Measurements from ENCODE around the gene FAM83G. TPM values are rescaled to one million over a fixed set of nuclear protein-coding genes. Genes with fewer than 3 reads are reported as not detected.

FAM83G gene
- total RNA-seq, 4 donors from 2014 or later: 3.7 to 16.7 (median 11.8) TPM

DNA sequence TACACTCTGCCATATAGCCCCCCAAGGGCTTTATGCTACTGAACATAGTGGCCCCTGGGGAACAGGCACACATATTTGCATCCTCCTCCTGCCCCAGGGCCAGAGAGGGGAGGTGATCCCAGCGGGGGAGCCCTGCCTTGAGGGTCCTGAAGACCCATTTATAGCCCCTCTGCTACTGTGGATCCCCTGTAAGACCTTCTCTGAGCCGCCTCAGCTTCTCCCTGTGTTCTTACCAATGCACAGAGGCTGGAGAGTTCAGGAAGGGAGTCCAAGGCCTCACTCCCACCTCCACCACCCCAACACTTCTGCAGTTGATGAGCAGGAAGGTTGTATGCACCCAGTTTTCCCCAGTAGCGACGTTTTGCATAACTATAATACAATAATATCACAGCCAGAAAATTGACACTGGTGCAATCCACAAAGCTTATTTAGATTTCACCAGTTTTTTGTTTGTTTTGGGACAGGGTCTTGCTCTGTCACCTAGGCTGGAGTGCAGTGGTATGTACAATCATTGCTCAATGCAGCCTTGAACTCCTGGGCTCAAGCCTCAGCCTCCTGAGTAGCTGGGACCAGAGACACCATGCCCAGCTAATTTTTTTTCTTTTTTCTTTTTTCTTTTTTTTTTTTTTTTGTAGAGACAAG lies 1.3 kb upstream of the FAM83G start:
- no peak for DNase-seq (ENCODE audit: extremely low spot score)
- intact Hi-C loops (cut with DNase I): no loop called here
- Histone ChIP-seq H3K27me3 (no peaks in the 10 kb centered on the region), H3K27ac (replicated peaks in 1 of 4) (no peak overlapping the region), H3K4me1 (peaks cover 9 to 29% (median 26%) of the 10 kb centered on the region in 4 donors), H3K36me3 (no peaks in the 10 kb centered on the region), H3K9me3 (no peaks in the 10 kb centered on the region), H3K4me3 (no peak overlapping the region)
- TF ChIP-seq EP300 (IDR thresholded peaks at IDR 0.05) (no peak), POLR2AphosphoS5 (IDR thresholded peaks at IDR 0.05) (no peak), POLR2A (IDR thresholded peaks at IDR 0.05; ENCODE audit: low read depth) (no peak)
- TF ChIP-seq, protein P1, sequence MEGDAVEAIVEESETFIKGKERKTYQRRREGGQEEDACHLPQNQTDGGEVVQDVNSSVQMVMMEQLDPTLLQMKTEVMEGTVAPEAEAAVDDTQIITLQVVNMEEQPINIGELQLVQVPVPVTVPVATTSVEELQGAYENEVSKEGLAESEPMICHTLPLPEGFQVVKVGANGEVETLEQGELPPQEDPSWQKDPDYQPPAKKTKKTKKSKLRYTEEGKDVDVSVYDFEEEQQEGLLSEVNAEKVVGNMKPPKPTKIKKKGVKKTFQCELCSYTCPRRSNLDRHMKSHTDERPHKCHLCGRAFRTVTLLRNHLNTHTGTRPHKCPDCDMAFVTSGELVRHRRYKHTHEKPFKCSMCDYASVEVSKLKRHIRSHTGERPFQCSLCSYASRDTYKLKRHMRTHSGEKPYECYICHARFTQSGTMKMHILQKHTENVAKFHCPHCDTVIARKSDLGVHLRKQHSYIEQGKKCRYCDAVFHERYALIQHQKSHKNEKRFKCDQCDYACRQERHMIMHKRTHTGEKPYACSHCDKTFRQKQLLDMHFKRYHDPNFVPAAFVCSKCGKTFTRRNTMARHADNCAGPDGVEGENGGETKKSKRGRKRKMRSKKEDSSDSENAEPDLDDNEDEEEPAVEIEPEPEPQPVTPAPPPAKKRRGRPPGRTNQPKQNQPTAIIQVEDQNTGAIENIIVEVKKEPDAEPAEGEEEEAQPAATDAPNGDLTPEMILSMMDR (IDR thresholded peaks at IDR 0.05): no peak
- 95% methylated on average over 3 of the region's 4 CpGs for WGBS

DNA sequence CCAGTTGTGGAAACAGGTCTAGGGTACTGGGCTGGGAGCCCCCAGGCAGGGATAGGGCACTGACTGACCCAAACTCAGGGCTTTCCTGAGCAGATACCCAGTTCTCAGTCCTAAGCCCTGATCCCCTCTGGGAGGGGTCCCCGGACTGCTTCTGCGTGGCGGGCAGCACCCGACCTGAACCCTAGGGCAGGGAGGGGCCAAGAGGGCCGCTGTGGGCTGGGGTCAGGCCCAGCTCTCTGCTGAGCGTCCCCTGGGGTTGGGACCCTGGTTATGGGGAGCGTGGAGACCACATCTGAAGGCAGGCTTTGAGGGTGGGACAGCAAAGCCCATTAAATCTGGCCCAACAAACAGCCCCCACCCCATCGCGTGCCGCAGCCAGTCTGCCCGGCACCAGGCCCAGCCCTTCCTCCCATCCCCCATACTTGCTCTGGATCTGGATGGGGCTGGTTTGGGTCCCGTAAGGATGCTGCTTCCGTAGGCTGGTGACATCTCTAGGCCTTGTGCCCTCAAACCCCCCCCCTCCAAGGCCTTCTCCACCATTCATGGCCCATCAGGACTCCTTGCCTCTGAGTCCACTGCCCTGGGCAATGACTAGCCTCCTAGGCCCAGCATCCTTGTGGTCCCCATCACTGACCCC lies 691 bp upstream of the FAM83G start:
- intact Hi-C loops (cut with DNase I): no loop called here

DNA sequence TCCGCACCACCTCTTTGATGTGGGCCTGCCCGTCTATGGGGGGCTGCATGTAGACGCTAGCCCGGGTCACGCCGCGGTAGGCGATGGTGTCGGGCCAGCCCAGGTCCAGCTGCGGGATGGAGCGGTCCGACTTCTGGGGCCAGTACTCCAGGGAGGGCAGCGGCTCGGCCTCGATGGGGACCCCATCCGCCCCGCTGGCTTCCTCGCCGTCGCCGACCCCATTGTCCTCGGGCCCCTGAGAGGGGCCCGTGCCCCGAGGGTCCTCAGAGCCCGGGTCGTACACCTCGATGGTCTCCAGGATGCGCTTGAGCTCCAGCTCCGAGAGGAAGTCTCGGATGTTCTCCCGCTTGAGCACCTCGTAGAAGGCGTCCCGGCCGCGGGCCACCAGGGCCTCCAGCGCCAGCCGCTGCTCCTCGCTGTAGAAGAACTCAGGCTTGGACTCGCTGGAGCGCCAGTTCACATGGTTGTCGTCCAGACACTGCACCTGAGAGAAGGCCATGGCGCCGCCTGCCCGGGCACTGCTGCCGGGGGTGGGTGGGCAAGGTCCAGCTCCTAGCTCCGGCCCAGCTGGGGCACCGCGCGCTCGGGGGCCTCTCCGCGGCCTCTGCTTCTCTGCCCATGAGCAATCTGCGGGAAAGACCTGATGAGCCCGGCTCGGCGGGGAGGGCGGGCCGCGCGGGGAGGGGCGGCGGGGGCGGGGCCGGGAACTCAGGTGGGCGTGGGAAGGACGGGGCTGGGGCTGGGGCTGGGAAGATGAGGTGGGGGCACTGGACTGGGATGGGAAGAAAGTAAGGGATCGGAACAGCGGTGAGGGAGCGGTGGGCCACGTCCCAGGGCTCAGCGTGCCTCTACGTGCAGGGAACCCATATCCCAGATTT lies 782 bp downstream of the FAM83G start:
- peak overlapping the region; percentile 74 to 81 (median 78) for H3K27ac ChIP-seq (replicated peaks in 1 of 4)
- no peaks in the 10 kb centered on the region for H3K27me3 ChIP-seq
- no peaks in the 10 kb centered on the region for H3K36me3 ChIP-seq
- peaks cover 9 to 29% (median 26%) of the 10 kb centered on the region in 4 donors for H3K4me1 ChIP-seq
- H3K4me3 ChIP-seq: peak overlapping the region; percentile 67 to 77 (median 72)
- H3K9me3 ChIP-seq: no peaks in the 10 kb centered on the region
- DNase-seq (ENCODE audit: extremely low spot score): no peak
- intact Hi-C loops (cut with DNase I): no loop called here
- TF ChIP-seq POLR2A (IDR thresholded peaks at IDR 0.05; ENCODE audit: low read depth) (no peak), POLR2AphosphoS5 (IDR thresholded peaks at IDR 0.05) (no peak), EP300 (IDR thresholded peaks at IDR 0.05) (no peak)
- TF ChIP-seq, protein P1 (IDR thresholded peaks at IDR 0.05): no peak
- 34% methylated on average over 41 of the region's 73 CpGs for WGBS

More for the DNA sequence above, 691 bp upstream of the FAM83G start:
- no peak for TF ChIP-seq POLR2AphosphoS5 (IDR thresholded peaks at IDR 0.05)
- no peak for TF ChIP-seq EP300 (IDR thresholded peaks at IDR 0.05)
- TF ChIP-seq, protein P1 (IDR thresholded peaks at IDR 0.05): no peak
- TF ChIP-seq POLR2A (IDR thresholded peaks at IDR 0.05; ENCODE audit: low read depth): no peak
- 90% methylated on average over 2 of the region's 13 CpGs for WGBS
- no peak for DNase-seq (ENCODE audit: extremely low spot score)
- H3K27me3 ChIP-seq: no peaks in the 10 kb centered on the region
- H3K36me3 ChIP-seq: no peaks in the 10 kb centered on the region
- peak overlapping the region; percentile 67 to 77 (median 72) for H3K4me3 ChIP-seq
- H3K27ac ChIP-seq (replicated peaks in 1 of 4): peak overlapping the region; percentile 67 to 81 (median 75)
- no peaks in the 10 kb centered on the region for H3K9me3 ChIP-seq
- H3K4me1 ChIP-seq: peaks cover 9 to 29% (median 26%) of the 10 kb centered on the region in 4 donors

DNA sequence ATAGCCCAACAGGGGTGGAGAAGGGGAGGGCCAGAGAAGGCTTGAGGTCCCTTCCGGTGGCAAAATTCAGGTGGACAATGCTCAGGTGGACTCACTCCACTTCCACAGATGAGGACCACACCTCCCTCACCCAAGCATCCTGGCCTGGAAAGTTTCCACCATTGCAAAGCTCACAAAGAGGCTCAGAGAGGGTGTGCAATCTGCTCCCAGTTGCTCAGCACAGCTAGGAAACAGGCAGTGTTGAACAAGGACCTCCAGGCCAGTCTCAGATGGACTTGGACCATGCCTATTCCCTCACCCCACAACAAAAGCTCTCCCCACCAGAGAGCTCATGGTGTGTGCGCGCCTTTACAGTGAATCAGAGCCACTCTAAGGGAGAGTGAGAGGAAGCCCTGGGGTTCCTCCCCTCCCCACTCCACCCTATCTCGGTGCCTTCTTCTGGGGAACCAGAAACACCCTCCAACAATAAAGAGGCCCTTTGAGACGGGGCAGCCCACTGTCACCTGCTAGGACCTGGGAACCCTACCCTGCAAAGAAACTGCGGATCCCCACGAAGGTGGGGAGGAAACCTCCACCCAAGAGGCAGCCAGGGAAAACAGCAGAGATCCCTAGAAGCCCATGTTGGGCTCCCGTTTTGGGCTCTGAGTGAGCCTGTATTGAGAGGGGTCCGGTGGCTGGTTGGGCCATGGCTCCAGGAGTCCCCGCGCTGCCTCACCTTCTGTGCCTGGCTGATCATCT lies 1.6 kb downstream of the FAM83G start:
- Histone ChIP-seq H3K27me3 (no peaks in the 10 kb centered on the region), H3K4me3 (peak overlapping the region in 1 of 4 donors; percentile 71), H3K36me3 (no peaks in the 10 kb centered on the region), H3K4me1 (peaks cover 9 to 29% (median 26%) of the 10 kb centered on the region in 4 donors), H3K27ac (replicated peaks in 1 of 4) (peak overlapping the region; percentile 74 to 81 (median 78)), H3K9me3 (no peaks in the 10 kb centered on the region)
- intact Hi-C loops (cut with DNase I): no loop called here
- WGBS: 96% methylated on average over 3 of the region's 11 CpGs
- no peak for DNase-seq (ENCODE audit: extremely low spot score)
- TF ChIP-seq, protein P1 (IDR thresholded peaks at IDR 0.05): no peak
- no peak for TF ChIP-seq POLR2AphosphoS5 (IDR thresholded peaks at IDR 0.05)
- TF ChIP-seq POLR2A (IDR thresholded peaks at IDR 0.05; ENCODE audit: low read depth): no peak
- no peak for TF ChIP-seq EP300 (IDR thresholded peaks at IDR 0.05)
